Upper lobe of right lung (tissue), 1 donor: ENCODE measurements around the gene STARD13. TPM values are rescaled to one million over a fixed set of nuclear protein-coding genes. Genes with fewer than 3 reads are reported as not detected.

Experiments used
- ATAC-seq: fragments of 200-7000 bp; cut with Tn5 transposase; one replicate; pipeline ENCODE4 v1.9.1; 2020; ENCODE audit warnings: mild to moderate bottlenecking, moderate library complexity
- DNase-seq: peaks from one replicate; pipeline ENCODE4 v3.0.0-alpha.2; 2020
- H3K27ac ChIP-seq: fragments of 200-600 bp; one replicate; pipeline ENCODE4 v1.8.0; 2022
- H3K27me3 ChIP-seq: fragments of 200-600 bp; one replicate; pipeline ENCODE4 v1.8.0; 2022; ENCODE audit warnings: mild to moderate bottlenecking
- H3K36me3 ChIP-seq: fragments of 200-600 bp; one replicate; pipeline ENCODE4 v1.8.0; 2022
- H3K4me1 ChIP-seq: fragments of 200-600 bp; one replicate; pipeline ENCODE4 v1.8.0; 2022
- H3K4me3 ChIP-seq: fragments of 200-600 bp; one replicate; pipeline ENCODE4 v1.8.0; 2022; ENCODE audit warnings: mild to moderate bottlenecking
- H3K9me3 ChIP-seq: fragments of 200-600 bp; one replicate; pipeline ENCODE4 v1.8.0; 2022
- CTCF ChIP-seq: fragments of 200-600 bp; IDR thresholded peaks from one replicate; pipeline ENCODE4 v1.8.0; 2022; ENCODE audit warnings: antibody characterized with exemption
- intact Hi-C: fragments of 100-400 bp; cut with DNase I; formaldehyde crosslinking; loops from one replicate; pipeline ENCODE4 v1.11.0; 2022
- total RNA-seq: library from RNA; stranded (reverse); fragmentation: NEBNext Ultra II Directional; extraction: Animal tissue kit (Norgen Biotek cat#: 25700); gene quantifications from one replicate; pipeline ENCODE4 v1.2.1, GENCODE V29; 2021
- donor health status: DM: no; HTN: yes; CAD: no; lungs with severe emphysema.

Gene STARD13
- total RNA-seq, 1 donor from 2014 or later: 60.4 TPM

DNA sequence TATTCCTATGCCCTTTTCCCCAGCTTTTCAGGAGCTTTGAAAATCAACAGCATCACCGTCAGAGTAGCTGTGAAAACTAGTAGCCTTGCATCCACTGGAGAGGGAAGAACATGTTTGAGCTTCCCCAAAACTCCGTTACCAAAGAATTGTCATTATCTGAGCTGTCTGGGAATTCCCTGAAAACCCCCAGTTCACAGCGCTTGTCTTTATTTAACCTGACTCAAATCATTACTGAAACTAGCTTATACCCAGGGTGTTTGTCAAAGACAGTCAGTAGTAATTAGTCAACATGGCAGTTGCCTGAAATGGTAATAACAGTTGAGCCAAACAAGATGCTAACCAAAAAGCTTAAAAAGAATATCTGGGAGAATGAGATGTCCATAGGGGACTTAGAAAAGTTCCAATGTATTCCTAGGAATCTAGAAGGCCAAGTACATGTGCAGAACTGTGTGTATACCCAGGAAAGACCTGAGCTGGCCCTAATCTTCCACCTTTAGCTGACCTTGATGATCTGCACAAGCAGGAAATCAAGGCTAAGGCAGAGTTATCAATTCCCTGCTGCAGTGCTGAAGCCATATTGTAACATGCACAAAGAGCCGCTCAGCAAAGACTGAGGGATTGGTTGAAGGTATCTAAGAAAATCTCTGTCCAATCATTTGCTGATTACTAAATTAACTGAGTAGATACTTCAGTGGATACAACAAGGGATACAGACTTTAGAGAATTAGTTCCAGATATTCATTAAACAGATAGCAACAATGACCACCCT lies 138.5 kb downstream of the STARD13 start:
- Histone ChIP-seq H3K36me3 (peaks cover 11% of the 10 kb centered on the region), H3K27me3 (no peaks in the 10 kb centered on the region), H3K4me3 (no peak overlapping the region), H3K9me3 (no peaks in the 10 kb centered on the region), H3K4me1 (no peaks in the 10 kb centered on the region), H3K27ac (no peak overlapping the region)
- TF ChIP-seq CTCF: no peak
- intact Hi-C loops: no loop called here
- no peak for ATAC-seq
- no peak for DNase-seq

DNA sequence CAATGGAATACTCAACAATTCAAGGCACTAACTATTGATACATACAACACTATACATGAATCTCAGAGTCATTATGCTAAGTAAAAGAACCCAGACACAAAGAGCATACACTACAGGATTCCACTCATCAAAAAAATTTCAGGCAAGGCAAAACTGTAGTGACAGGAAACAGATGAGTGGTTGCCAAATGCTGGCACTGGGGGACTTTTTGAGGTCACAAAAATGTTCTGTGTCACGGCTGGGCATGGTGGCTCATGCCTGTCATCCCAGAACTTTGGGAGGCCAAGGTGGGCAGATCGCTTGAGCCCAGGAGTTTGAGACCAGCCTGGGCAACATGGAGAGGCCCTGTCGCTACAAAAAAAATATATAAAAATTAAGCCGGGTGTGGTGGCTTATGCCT lies 139.9 kb downstream of the STARD13 start:
- H3K27ac ChIP-seq: no peak overlapping the region

GRCh38 chr13:33144358-33144784 lies 141.2 kb downstream of the STARD13 start:
- ATAC-seq (no peak), DNase-seq (no peak)
- intact Hi-C loops: no loop called here
- no peak for TF ChIP-seq CTCF
- H3K9me3 ChIP-seq: no peaks in the 10 kb centered on the region
- H3K27me3 ChIP-seq: no peaks in the 10 kb centered on the region
- H3K4me1 ChIP-seq: no peaks in the 10 kb centered on the region
- H3K27ac ChIP-seq: no peak overlapping the region
- peaks cover 27% of the 10 kb centered on the region for H3K36me3 ChIP-seq
- H3K4me3 ChIP-seq: no peak overlapping the region

More for the DNA sequence above, 139.9 kb downstream of the STARD13 start:
- intact Hi-C loops: no loop called here
- Histone ChIP-seq H3K4me3 (no peak overlapping the region), H3K9me3 (no peaks in the 10 kb centered on the region), H3K36me3 (peaks cover 23% of the 10 kb centered on the region), H3K27me3 (no peaks in the 10 kb centered on the region), H3K4me1 (no peaks in the 10 kb centered on the region)
- no peak for ATAC-seq
- no peak for DNase-seq
- no peak for TF ChIP-seq CTCF

GRCh38 chr13:33139780-33140535 lies 145.6 kb downstream of the STARD13 start:
- intact Hi-C loops: no loop called here
- ATAC-seq: no peak
- no peak for DNase-seq
- H3K27ac ChIP-seq: no peak overlapping the region
- TF ChIP-seq CTCF: no peak
- no peaks in the 10 kb centered on the region for H3K27me3 ChIP-seq
- no peaks in the 10 kb centered on the region for H3K4me1 ChIP-seq
- no peaks in the 10 kb centered on the region for H3K9me3 ChIP-seq
- H3K36me3 ChIP-seq: peaks cover 32% of the 10 kb centered on the region
- H3K4me3 ChIP-seq: no peak overlapping the region

GRCh38 chr13:33139184-33139583 lies 146.4 kb downstream of the STARD13 start:
- ATAC-seq: peak; percentile 74
- no peak overlapping the region for H3K27ac ChIP-seq
- H3K9me3 ChIP-seq: no peaks in the 10 kb centered on the region
- no peaks in the 10 kb centered on the region for H3K27me3 ChIP-seq
- H3K36me3 ChIP-seq: peaks cover 30% of the 10 kb centered on the region
- no peak for DNase-seq
- intact Hi-C loops: no loop called here
- no peak for TF ChIP-seq CTCF
- no peaks in the 10 kb centered on the region for H3K4me1 ChIP-seq
- no peak overlapping the region for H3K4me3 ChIP-seq
